Measurements from ENCODE around the gene CEP295NL.

CEP295NL gene

GRCh38 chr17:78917451-78918275 is 14.7 kb upstream of the CEP295NL start:
- peaks cover 6% of the 10 kb centered on the region for H3K4me1 ChIP-seq (ENCODE audit: low read length)
- H2AFZ ChIP-seq (ENCODE audit: low read length), result no peak overlapping the region
- no peaks in the 10 kb centered on the region for H3F3A ChIP-seq (ENCODE audit: insufficient read depth, low read length)
- no peak overlapping the region for H3K4me3 ChIP-seq (ENCODE audit: low read length)
- H4K20me1 ChIP-seq (ENCODE audit: insufficient read depth, low read length), result peaks cover 17% of the 10 kb centered on the region
- H3K79me2 ChIP-seq (ENCODE audit: low read length), result peaks cover 95% of the 10 kb centered on the region
- TF ChIP-seq EZH2phosphoT487 (IDR thresholded peaks at IDR 0.05; ENCODE audit: low read length), result no peak
- TF ChIP-seq CTCF (IDR thresholded peaks at IDR 0.05; ENCODE audit: low read length), result no peak
- TF ChIP-seq EZH2 (optimal IDR thresholded peaks at IDR 0.05; ENCODE audit: low read depth, low read length), result no peak
- H3K9ac ChIP-seq (ENCODE audit: low read length), result no peak overlapping the region
- no peaks in the 10 kb centered on the region for H3K36me3 ChIP-seq (replicated peaks; ENCODE audit: insufficient read depth, low read length)
- H3K9me2 ChIP-seq (replicated peaks; ENCODE audit: insufficient read depth, low read length), result no peaks in the 10 kb centered on the region
- no peak overlapping the region for H3K4me2 ChIP-seq (ENCODE audit: low read depth, low read length)
- no peak for DNase-seq
- no peaks in the 10 kb centered on the region for H3K9me3 ChIP-seq (replicated peaks; ENCODE audit: insufficient read depth, low read length)
- H3K27me3 ChIP-seq (replicated peaks; ENCODE audit: insufficient read depth, low read length), result no peaks in the 10 kb centered on the region
- no peak overlapping the region for H3K27ac ChIP-seq (ENCODE audit: low read length)

DNA sequence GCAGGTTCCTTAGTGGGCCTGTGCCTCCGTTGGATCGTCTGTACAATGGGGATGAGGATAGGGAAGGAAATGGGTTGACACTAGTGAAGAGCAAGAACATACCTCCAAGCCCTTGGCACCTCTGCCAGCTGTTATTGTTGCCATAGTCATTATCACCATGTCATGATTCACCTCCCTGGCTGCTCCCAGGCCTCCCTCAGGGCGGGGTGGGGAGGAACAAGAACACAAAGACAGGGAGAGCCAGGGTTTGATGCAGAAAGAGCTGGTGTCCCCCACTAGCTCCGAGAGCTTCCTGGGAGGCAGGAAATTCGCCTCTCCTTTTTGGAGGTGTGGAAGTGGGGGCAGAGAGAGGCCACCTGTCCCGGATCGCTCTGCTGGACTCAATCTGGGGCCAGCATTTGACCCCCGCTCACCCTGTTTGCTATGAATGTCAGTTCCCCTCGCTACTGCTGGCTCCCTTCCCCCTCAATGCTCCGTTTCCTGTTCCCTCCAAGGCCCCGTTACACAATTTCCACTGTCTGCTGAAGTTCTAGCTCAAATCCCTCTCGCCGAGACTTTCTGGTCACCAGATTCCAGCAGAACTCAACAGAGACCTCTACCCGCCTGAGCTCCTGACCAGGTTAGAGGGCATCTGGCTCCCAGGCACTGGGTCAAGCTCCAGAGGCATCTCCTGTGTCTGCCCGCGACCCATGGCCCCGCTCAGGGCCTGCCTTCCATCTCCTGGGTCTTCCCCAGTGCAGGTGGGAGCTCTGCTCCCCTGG is 13.1 kb upstream of the CEP295NL start:
- no peak overlapping the region for H3K4me3 ChIP-seq (ENCODE audit: low read length)
- H2AFZ ChIP-seq (ENCODE audit: low read length), result no peak overlapping the region

DNA sequence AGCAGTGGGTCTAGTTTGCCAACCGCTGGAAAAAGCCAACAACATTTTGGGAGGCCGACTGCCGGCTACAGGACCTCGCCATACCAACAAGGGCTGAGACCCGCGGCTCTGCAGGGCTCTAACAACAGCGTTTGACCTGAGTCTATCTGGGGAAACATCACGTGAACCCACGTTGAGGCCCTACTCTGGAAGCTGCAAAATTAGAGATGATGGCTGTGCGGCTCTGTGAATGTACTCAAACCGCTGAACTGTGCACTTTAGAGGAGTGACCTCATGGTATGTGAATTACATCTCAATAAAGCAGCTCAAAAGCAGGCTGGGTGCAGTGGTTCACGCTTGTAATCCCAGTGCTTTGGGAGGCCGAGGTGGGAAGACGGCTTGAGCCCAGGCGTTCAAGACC is 10.1 kb upstream of the CEP295NL start:
- no peak for DNase-seq
- Histone ChIP-seq H3K79me2 (ENCODE audit: low read length) (peaks cover 95% of the 10 kb centered on the region), H2AFZ (ENCODE audit: low read length) (no peak overlapping the region), H3K4me2 (ENCODE audit: low read depth, low read length) (no peak overlapping the region), H3K27me3 (replicated peaks; ENCODE audit: insufficient read depth, low read length) (no peaks in the 10 kb centered on the region), H3K4me1 (ENCODE audit: low read length) (no peaks in the 10 kb centered on the region), H3F3A (ENCODE audit: insufficient read depth, low read length) (no peaks in the 10 kb centered on the region), H3K9ac (ENCODE audit: low read length) (no peak overlapping the region), H3K27ac (ENCODE audit: low read length) (no peak overlapping the region), H3K9me3 (replicated peaks; ENCODE audit: insufficient read depth, low read length) (no peaks in the 10 kb centered on the region), H3K36me3 (replicated peaks; ENCODE audit: insufficient read depth, low read length) (no peaks in the 10 kb centered on the region), H4K20me1 (ENCODE audit: insufficient read depth, low read length) (peaks cover 7% of the 10 kb centered on the region; the same call in 1 of the 2 replicates), H3K4me3 (ENCODE audit: low read length) (no peak overlapping the region), H3K9me2 (replicated peaks; ENCODE audit: insufficient read depth, low read length) (no peaks in the 10 kb centered on the region)
- TF ChIP-seq CTCF (IDR thresholded peaks at IDR 0.05; ENCODE audit: low read length) (no peak), EZH2 (optimal IDR thresholded peaks at IDR 0.05; ENCODE audit: low read depth, low read length) (no peak), EZH2phosphoT487 (IDR thresholded peaks at IDR 0.05; ENCODE audit: low read length) (no peak)

More for the DNA sequence above, 13.1 kb upstream of the CEP295NL start:
- H3K4me2 ChIP-seq (ENCODE audit: low read depth, low read length), result no peak overlapping the region
- H3K36me3 ChIP-seq (replicated peaks; ENCODE audit: insufficient read depth, low read length), result no peaks in the 10 kb centered on the region
- no peak overlapping the region for H3K9ac ChIP-seq (ENCODE audit: low read length)
- no peaks in the 10 kb centered on the region for H3F3A ChIP-seq (ENCODE audit: insufficient read depth, low read length)
- DNase-seq, result no peak
- H3K79me2 ChIP-seq (ENCODE audit: low read length), result peaks cover 95% of the 10 kb centered on the region
- no peak for TF ChIP-seq EZH2phosphoT487 (IDR thresholded peaks at IDR 0.05; ENCODE audit: low read length)
- no peak for TF ChIP-seq CTCF (IDR thresholded peaks at IDR 0.05; ENCODE audit: low read length)
- no peaks in the 10 kb centered on the region for H3K4me1 ChIP-seq (ENCODE audit: low read length)
- no peaks in the 10 kb centered on the region for H3K27me3 ChIP-seq (replicated peaks; ENCODE audit: insufficient read depth, low read length)
- no peaks in the 10 kb centered on the region for H3K9me3 ChIP-seq (replicated peaks; ENCODE audit: insufficient read depth, low read length)
- H3K27ac ChIP-seq (ENCODE audit: low read length), result no peak overlapping the region
- no peaks in the 10 kb centered on the region for H3K9me2 ChIP-seq (replicated peaks; ENCODE audit: insufficient read depth, low read length)
- peaks cover 17% of the 10 kb centered on the region for H4K20me1 ChIP-seq (ENCODE audit: insufficient read depth, low read length)

Measured in MM.1S (cell line).